Osteoblast (primary cell): Measurements from ENCODE around the gene ZNF813. TPM values are rescaled to one million over a fixed set of nuclear protein-coding genes. Genes with fewer than 3 reads are reported as not detected.
"Not testable (repeated sequence)": the region's sequence is repeated elsewhere in the genome, so short reads cannot be mapped to it uniquely, and the experiment has no call there.

Source experiments
- DNase-seq: peaks from one replicate; pipeline ENCODE4 v3.0.0; 2011; ENCODE audit warnings: low spot score, mixed read lengths; ENCODE audit not compliant: insufficient read length; ENCODE audit errors: missing footprints
- H2AFZ ChIP-seq: 2 replicates; pipeline ENCODE4 v1.6.0; 2011; ENCODE audit warnings: mild to moderate bottlenecking, low read length
- H3K27ac ChIP-seq: 2 replicates; pipeline ENCODE4 v1.5.1; 2011; ENCODE audit warnings: mild to moderate bottlenecking, low read depth, low read length, moderate library complexity
- H3K27me3 ChIP-seq: 2 replicates; pipeline ENCODE4 v1.6.0; 2012; ENCODE audit warnings: mild to moderate bottlenecking, control low read depth, inconsistent platforms, low read length, moderate library complexity; ENCODE audit not compliant: insufficient read depth
- H3K36me3 ChIP-seq: 2 replicates; pipeline ENCODE4 v1.5.1; 2011; ENCODE audit warnings: mild to moderate bottlenecking, low read length, control low read depth, moderate library complexity; ENCODE audit not compliant: insufficient read depth
- H3K4me1 ChIP-seq: 2 replicates; pipeline ENCODE4 v1.5.1; 2011; ENCODE audit warnings: mild to moderate bottlenecking, low read length, control low read depth, moderate library complexity; ENCODE audit not compliant: insufficient read depth
- H3K4me2 ChIP-seq: 2 replicates; pipeline ENCODE4 v1.6.0; 2011; ENCODE audit warnings: mild to moderate bottlenecking, low read length; ENCODE audit not compliant: insufficient read depth
- H3K4me3 ChIP-seq: fragments of 200-600 bp; sonication (generic); 3 replicates; pipeline ENCODE4 v1.5.1; 2012; ENCODE audit warnings: mild to moderate bottlenecking, low read length, inconsistent platforms; ENCODE audit not compliant: insufficient read depth
- H3K79me2 ChIP-seq: 2 replicates; pipeline ENCODE4 v1.6.0; 2012; ENCODE audit warnings: mild to moderate bottlenecking, low read length, control low read depth, inconsistent platforms; ENCODE audit not compliant: insufficient read depth
- H3K9me3 ChIP-seq: 2 replicates; pipeline ENCODE4 v1.5.1; 2011; ENCODE audit warnings: low read depth, low read length, control low read depth
- H4K20me1 ChIP-seq: 2 replicates; pipeline ENCODE4 v1.6.0; 2012; ENCODE audit warnings: mild to moderate bottlenecking, low read length, control low read depth; ENCODE audit not compliant: insufficient read depth
- total RNA-seq: library from RNA; depleted of rRNA; stranded (reverse); fragments of >200 nt; gene quantifications from 2 replicates; pipeline ENCODE4 v1.2.3, GENCODE V29; 2012
- TF ChIP-seq, protein P1 (sequence below): IDR thresholded peaks from 2 replicates; pipeline ENCODE4 v1.5.1; 2011; ENCODE audit warnings: mild to moderate bottlenecking, low read depth, low read length, moderate library complexity; ENCODE audit errors: extremely low read depth

Gene ZNF813
- total RNA-seq, 1 donor = 3.6 TPM

DNA sequence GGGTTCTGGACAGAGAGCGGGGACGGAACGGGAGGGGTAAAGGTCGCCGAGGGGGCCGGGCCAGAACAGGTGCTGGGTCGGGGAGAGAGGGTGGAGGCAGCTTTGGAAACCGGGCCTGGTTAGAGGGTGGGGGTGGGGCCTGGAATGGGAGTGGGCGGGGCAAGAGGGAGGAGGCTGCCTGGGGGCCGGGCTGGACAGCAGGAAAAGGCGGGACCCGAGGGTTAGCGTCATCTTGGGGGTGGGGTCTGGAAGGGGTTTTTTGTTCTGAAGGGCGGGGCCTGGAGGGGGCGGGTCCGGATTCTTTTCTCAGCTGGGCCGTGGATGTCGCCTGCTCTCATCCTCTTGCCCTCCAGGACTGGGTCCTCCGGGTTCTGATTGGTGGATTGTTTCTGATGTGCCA lies 4.3 kb upstream of the ZNF813 start:
- Histone ChIP-seq H4K20me1 (no peaks in the 10 kb centered on the region), H3K4me3 (peak overlapping the region; percentile 7), H3K4me1 (peaks cover 1% of the 10 kb centered on the region), H3K27ac (no peak overlapping the region), H3K79me2 (no peaks in the 10 kb centered on the region), H2AFZ (no peak overlapping the region), H3K27me3 (peaks cover 3% of the 10 kb centered on the region), H3K36me3 (no peaks in the 10 kb centered on the region), H3K9me3 (no peaks in the 10 kb centered on the region), H3K4me2 (no peak overlapping the region)
- peak; percentile 66 for DNase-seq
- TF ChIP-seq, protein P1, sequence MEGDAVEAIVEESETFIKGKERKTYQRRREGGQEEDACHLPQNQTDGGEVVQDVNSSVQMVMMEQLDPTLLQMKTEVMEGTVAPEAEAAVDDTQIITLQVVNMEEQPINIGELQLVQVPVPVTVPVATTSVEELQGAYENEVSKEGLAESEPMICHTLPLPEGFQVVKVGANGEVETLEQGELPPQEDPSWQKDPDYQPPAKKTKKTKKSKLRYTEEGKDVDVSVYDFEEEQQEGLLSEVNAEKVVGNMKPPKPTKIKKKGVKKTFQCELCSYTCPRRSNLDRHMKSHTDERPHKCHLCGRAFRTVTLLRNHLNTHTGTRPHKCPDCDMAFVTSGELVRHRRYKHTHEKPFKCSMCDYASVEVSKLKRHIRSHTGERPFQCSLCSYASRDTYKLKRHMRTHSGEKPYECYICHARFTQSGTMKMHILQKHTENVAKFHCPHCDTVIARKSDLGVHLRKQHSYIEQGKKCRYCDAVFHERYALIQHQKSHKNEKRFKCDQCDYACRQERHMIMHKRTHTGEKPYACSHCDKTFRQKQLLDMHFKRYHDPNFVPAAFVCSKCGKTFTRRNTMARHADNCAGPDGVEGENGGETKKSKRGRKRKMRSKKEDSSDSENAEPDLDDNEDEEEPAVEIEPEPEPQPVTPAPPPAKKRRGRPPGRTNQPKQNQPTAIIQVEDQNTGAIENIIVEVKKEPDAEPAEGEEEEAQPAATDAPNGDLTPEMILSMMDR = no peak

DNA sequence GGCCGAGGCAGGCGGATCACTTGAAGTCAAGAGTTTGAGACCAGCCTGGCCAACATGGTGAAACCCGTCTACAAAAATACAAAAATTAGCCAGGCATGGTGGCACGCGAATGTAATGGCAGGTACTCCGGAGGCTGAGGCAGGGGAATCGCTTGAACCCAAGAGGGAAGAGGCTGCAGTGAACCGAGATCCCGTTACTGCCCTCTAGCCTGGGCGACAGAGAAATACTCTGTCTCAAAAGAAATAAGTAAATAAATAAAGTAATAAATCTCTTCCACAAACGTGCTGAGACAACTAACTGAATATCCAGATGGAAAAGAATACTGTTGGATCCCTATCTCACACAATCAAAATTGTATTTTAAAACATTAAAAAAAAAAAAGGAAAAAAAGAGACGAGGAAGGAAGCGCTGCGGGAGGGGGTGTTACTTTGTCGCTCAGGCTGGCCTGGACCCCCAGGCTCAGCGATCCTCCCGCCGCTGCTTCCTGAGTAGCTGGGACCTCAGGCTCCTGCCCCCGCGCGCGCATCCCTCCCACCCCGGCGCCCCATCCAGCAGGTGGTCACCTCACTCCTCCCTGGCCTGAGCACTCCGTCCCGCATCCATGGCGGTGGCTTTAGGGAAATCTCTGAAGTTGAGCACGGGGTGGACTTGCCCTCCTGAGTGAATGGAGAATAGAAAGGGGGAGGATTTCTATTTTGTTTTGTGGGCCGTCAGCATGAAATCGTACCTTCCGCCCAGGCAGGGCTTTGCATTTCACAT lies 628 bp upstream of the ZNF813 start:
- Histone ChIP-seq H3K9me3 (no peaks in the 10 kb centered on the region), H3K4me3 (peak overlapping the region; percentile 94), H3K27me3 (peaks cover 3% of the 10 kb centered on the region), H3K4me2 (peak overlapping the region; percentile 94), H4K20me1 (no peaks in the 10 kb centered on the region), H2AFZ (peak overlapping the region; percentile 91), H3K27ac (no peak overlapping the region), H3K4me1 (peaks cover 3% of the 10 kb centered on the region), H3K79me2 (no peaks in the 10 kb centered on the region), H3K36me3 (no peaks in the 10 kb centered on the region)
- peak; percentile 82 for DNase-seq
- TF ChIP-seq, protein P1 = no peak

DNA sequence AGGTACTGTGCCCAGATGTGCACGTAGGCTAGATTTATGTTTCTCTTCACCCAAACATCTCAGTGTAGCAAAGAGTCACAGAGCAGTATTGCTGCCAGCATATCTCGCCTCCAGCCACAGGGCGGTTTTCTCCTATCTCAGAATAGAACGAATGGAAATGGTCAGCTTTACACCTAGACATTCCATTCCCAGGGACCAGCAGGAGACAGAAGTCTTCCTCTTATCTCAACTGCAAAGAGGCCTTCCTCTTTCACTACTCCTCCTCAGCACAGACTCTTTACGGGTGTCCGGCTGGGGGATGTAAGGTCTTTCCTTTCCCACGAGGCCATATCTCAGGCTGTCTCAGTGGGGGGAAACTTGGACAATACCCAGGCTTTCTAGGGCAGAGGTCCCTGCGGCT lies 1.1 kb downstream of the ZNF813 start:
- H3K27ac ChIP-seq, H3K4me1 ChIP-seq, DNase-seq, H3K9me3 ChIP-seq, H3K4me3 ChIP-seq, H4K20me1 ChIP-seq, H3K27me3 ChIP-seq, H2AFZ ChIP-seq, H3K79me2 ChIP-seq, H3K36me3 ChIP-seq: not testable (repeated sequence)
- H3K4me2 ChIP-seq = peak overlapping the region; percentile 94

DNA sequence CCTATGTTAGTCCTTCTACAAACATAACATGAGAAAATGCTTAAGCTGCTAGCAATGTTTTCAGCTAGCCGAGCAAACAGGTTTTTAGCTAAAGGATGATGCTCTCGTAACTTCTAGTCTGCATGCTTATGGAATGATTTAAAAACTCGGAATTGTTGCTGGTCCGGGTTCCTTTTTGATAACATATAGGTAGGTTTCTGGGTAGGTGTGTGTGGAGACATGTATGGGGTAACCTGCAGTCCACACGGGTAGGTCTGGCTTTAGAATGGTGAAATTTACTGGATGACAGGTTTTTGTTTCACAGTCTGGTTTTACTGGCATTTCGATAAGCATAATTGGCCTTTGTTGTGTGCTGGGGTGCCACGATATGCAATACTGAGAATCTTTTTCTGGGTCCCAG lies 4.4 kb downstream of the ZNF813 start:
- H2AFZ ChIP-seq = no peak overlapping the region
- H4K20me1 ChIP-seq = no peaks in the 10 kb centered on the region
- H3K36me3 ChIP-seq = no peaks in the 10 kb centered on the region
- no peaks in the 10 kb centered on the region for H3K27me3 ChIP-seq
- H3K4me3 ChIP-seq = no peak overlapping the region
- TF ChIP-seq, protein P1 = no peak
- no peaks in the 10 kb centered on the region for H3K9me3 ChIP-seq
- no peaks in the 10 kb centered on the region for H3K79me2 ChIP-seq
- H3K4me1 ChIP-seq = peaks cover 3% of the 10 kb centered on the region
- no peak overlapping the region for H3K27ac ChIP-seq
- DNase-seq = no peak
- no peak overlapping the region for H3K4me2 ChIP-seq

DNA sequence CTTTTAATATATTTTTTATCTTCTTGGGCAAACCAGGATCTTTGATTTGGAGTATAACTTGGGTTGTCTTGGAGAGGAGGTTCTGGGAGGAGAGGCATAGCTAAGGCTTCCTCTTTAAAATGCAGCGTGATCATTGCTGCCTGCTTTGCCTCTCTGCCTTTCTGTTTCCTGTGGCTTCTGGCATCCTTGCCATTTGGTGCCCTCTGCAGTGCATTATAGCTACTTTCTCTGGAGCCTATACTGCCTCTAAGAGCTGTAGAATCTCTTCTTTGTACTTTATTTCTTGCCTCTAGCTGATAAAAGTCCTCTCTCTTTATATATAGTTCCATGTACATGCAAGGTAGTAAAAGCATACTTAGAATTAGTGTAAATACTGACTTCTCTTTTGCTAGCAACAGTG lies 7.3 kb downstream of the ZNF813 start:
- H3K4me2 ChIP-seq, H3K4me3 ChIP-seq, H2AFZ ChIP-seq, H4K20me1 ChIP-seq, H3K36me3 ChIP-seq, H3K9me3 ChIP-seq, DNase-seq, H3K79me2 ChIP-seq, H3K27me3 ChIP-seq, H3K4me1 ChIP-seq, H3K27ac ChIP-seq: not testable (repeated sequence)

DNA sequence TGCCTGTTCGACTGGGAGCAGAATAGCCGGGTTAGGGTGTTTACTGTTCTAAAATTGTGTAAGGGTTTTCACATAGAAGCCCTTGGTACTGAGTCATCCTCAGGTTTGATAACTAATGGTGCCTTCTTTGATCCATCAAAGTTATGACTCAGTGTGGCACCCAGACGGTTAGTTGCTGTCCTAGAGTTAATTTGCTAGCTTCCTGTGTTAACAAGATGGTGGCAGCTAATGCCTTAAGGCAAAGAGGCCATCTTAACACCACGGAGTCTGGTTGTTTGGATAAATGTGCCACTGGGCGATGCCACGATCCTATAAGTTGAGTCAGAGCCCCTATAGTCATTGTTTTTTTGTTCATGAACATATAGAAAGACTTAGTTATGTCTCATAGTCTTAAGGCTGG lies 7.9 kb downstream of the ZNF813 start:
- not testable (repeated sequence) for H2AFZ ChIP-seq, H4K20me1 ChIP-seq, H3K4me3 ChIP-seq, DNase-seq, H3K9me3 ChIP-seq, H3K27ac ChIP-seq, H3K4me2 ChIP-seq, H3K27me3 ChIP-seq, H3K4me1 ChIP-seq, H3K36me3 ChIP-seq, H3K79me2 ChIP-seq

DNA sequence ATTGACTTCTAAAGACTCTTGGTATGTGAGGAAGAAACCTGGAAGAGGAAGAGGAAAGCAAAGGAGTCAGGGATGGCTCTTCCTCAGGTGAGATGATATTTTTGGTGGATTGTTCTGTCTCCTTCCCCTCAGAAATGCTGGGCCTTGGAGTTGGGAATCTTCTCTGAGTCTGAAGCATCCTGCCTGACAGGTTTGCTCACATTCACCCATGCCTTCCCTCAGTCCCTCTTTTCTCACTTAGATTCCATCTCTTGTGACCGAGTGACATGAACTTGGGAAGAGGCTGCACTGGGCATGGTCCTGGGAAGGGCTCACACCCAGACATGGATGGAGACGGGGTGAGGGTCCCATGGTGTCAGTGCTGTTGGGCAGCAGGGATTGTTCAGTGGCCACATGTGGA lies 16.2 kb downstream of the ZNF813 start:
- not testable (repeated sequence) for H3K27me3 ChIP-seq, H3K79me2 ChIP-seq, H3K4me2 ChIP-seq, H3K4me1 ChIP-seq, H2AFZ ChIP-seq, H3K27ac ChIP-seq, H3K36me3 ChIP-seq, H3K9me3 ChIP-seq, H3K4me3 ChIP-seq, DNase-seq, H4K20me1 ChIP-seq
